ENCODE results near the gene FAF2. TPM values are rescaled to one million over a fixed set of nuclear protein-coding genes. Genes with fewer than 3 reads are reported as not detected.
A peak's percentile ranks its signal among the peaks of the same experiment; 100 is the strongest.
"Not testable (repeated sequence)": the region's sequence is repeated elsewhere in the genome, so short reads cannot be mapped to it uniquely, and the experiment has no call there.

Gene FAF2
- total RNA-seq, 1 donor from 2014 or later, result 47.8 TPM

DNA sequence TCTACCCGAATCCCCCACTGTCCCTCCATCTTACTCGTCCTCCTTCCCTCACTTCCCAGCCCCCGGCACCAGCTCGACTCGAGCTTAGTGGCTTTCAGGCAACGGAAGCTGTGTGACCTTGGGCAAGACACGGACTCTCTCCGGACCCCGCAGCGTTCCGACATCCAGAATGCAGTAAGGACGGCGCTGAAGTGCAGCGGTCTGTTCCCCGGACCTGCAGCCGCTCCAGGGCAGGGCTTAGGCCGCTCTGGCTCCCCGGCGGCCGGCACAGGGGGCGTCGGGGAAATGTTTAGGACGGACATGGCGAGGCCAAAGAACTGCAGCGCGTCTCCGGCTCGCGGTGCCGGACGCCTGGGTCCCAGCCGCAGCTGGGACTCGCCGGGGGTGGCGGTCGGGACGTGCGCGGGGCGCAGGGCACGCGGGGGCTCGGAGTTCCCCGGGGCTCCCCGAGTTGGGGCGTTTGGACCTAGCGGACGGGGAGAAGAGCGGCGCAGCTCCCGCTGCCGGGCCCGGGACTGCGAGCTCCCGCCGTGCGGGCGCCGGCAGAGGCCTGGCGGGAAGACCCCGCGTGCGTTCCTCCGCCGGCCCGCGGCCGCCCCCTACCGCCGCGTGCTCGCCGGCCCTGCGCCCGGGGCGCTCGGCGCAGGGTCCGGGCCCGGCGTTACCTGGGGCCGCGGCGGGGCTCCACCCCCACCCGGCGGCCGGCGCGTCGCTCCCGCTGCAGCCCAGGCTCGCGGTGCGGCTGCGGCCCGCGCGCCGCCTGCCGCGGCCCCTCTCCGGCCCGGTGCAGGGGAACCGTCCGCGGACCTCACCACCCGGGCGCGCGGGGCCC is 94.6 kb downstream of the FAF2 start:
- no peak for DNase-seq (ENCODE audit: low read depth)

DNA sequence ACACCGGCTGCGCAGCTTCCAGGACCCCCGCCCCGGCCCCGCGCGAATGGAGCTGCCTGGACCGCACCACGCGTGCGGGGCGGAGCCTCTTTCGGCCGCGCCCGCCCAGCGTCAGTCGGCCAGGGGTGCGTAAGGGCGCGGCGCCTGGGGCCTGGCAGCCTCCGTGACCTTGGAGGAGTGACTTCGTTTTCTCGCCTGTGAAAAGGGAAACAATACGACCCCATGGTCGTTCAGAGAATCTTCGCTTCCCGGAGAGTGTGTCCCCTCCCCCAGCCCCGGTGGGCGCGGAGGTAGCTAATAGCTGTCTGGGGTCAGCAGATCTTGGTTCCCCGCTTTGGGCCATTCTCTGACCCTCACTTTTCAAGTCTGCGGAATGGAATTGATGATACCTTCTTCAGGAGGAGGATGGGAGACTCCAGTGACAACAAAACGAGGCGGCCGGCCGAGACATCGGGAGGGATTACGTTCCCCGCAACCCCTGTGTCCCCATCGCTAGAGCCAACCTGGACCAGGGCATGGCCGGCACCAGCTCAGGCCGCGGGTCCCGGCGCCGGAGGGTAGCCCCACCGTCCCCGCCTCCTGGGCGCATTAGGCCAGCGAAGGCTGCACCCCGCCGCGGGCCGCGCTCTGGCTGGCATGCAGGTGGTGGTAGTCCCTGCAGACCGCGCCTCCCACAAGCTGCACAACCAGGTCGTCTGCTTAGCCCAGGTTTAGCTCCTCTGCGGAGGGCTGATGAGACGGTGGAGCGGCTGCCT is 95.4 kb downstream of the FAF2 start:
- DNase-seq (ENCODE audit: low read depth), result peak; percentile 29

DNA sequence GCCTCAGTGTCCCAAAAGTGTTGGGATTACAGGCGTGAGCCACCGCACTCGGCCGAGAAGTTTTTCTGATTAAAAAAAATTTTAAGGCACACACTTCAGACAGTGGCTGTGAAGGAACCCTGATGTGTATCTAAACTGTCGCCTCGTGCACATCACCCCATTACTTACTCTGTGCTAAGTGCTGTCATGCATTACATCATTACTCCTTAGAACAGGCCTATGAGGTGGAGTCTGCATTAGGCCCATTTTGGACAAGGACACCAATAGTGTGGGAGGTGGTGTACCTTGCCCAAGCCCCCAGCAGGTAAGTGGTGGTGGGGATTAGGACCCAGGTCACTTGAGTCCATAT is 97.2 kb downstream of the FAF2 start:
- no peak for DNase-seq (ENCODE audit: low read depth)

DNA sequence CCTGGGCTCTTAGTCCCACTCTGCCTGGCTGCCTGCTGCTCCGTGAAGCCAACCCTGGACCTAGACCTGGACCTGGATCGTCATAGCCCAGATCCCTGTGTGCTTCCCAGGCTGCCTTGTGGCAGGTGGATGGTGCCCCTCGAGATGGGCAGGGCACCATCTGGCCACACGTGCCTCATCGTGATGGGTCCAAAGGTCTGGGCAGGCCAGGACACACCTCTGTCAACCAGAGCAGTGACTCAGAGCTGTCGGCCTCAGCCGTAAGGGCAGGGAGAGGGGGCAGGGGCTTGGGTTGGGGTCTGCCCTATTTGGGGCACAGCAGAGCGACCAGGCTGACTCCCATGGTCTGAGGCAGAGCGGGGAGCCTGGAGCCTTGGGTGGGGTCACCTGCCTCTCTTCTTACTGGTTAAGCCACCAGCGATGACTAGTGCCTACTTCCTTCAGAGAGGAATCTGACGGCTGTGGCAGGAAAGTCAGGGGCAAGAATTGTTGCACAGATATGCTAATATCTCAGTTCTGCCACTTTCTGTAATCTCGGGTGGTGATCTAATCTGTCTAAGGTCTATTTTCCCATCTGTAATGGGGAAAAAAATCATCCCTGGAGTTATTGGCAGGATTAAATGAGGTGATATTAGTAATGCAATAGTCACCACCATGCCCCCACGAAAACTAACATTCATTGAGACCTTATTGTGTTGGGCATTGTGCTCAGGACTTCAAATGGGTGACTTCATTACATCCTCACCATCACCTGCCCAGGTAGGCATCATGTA is 97.7 kb downstream of the FAF2 start:
- DNase-seq (ENCODE audit: low read depth), result no peak

DNA sequence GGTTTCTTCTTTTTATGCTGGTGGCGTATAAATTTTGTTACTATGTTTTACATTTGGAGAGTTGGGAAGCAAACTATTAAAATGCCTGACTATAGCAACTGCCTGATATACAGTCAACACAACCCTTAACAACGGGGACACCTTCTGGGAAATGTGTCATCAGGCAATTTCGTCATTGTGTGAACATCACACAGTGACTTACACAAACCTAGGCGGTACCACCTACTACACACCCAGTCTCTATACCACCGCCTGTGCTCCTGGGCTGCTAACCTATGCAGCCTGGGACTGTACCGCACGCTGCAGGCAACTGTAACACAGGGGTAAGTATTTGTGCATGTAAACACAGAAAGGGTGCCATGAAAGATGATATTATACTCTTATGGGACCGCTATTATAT is 99.6 kb downstream of the FAF2 start:
- peak; percentile 71 for DNase-seq (ENCODE audit: low read depth)

DNA sequence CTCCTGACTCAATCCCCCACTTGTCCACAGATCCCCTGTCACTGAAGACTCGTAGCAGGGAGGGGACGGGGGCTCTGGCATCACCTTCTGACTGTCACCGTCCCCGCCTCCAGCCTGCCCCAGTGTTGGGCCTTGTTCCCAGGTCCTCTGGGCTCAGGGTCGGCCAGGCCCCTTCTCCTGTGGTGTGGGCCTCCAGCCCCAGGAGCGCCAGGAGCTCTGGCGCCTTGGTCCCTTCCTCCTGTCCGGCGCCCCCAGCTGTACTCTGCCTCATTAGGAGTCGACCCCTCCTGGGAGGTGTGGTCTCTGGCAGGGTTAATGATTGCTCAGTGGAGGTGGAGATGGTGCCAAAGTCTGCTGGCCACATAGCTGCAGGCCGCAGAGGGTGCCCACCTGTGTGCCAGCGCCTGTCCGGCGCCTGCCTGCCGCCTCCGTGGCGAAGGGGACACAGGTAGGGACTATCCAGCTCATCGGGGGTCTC is 100.8 kb downstream of the FAF2 start, which contains the start of gene CDHR2:
Gene CDHR2 (plus strand): TSS at position 376 of the 478 bp plus-strand sequence. CDS start 16,011 bp downstream, outside the sequence.
- DNase-seq (ENCODE audit: low read depth), result no peak

DNA sequence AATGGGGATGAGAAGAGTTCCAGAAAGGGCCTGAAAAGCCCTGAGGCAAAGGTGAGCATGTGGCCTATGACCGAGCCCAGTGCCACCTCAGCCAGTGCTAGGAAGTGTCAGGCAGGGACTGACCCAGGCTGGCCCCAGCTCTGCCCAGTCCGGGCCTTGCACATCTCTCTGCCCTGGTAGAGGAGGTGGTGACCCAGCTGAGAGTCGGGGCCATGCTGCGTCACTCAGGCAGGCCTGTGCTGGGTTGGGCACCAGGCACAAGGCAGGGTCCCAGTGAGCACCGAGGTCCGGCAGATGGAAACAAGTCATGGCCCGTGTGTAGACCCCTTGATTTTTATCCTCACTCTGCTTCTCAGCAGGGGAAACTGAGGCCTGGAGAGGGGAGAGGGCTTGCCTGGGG is 101.7 kb downstream of the FAF2 start:
- no peak for DNase-seq (ENCODE audit: low read depth)

DNA sequence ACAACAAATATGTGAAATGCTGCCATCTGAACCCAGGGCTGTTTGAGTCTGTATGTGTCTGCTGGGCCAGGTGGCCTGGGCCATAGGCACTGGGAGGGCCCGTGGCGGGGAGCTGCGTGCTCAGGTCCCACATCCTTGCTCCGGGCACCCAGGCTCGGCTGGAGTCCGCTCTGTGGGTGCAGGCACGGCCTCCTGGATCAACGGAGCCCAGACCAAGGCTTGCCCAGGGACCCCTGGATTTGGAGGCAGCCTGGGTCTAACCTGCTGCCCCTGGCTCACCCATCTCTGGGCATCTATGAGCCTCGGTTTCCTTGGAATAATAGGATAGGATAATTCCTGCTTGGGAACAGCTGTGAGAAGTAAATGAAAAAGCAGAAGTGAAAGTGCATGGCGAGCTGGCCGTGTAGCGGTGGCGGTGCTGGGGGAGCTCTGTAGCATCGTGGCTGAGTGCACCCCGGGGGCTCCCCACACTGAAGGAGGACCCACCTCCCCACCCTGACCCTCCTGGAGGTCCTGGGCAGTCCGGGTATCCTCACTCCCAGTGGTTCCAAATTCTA is 102.2 kb downstream of the FAF2 start:
- no peak for DNase-seq (ENCODE audit: low read depth)

DNA sequence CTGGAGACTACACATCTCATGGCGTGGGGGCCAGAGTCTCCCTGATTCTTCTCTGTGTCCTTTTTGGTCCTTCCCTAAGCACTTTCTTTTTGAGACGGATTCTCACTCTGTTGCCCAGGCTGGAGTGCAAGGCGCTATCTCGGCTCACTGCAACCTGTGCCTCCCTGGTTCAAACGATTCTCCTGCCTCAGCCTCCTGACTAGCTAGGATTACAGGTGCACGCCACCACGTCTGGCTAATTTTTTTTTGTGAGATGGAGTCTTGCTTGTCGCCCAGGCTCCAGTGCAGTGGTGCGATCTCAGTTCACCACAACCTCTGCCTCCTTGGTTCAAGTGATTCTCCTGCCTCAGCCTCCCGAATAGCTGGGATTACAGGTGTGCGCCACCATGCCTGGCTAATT is 102.8 kb downstream of the FAF2 start:
- DNase-seq (ENCODE audit: low read depth), result not testable (repeated sequence)

DNA sequence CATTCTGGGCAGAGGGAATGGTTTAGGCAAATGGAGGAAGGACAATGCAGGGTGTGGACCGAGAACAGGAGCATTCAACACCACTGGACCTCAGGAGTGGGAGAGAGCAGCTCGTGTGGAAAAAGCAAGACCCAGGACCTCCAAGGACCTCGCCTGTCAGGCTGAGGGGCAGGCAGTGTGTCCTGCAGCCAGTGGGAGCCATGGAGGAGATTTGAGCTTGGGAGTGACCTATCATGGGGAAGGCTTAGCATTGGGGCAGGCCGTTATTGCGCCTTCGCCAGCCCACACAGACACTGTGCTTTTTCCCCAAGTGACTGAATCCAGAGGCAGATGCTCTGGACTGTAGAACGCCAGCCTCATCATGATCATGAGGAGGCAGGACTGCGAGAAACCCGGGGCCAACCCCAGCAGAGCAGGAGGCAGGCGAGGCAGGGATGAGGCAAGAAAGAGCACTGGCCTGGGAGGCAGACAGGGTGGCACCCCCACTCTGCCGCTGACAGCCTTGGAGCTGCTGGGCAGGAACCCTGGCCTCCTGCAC is 104.2 kb downstream of the FAF2 start:
- DNase-seq (ENCODE audit: low read depth), result no peak

DNA sequence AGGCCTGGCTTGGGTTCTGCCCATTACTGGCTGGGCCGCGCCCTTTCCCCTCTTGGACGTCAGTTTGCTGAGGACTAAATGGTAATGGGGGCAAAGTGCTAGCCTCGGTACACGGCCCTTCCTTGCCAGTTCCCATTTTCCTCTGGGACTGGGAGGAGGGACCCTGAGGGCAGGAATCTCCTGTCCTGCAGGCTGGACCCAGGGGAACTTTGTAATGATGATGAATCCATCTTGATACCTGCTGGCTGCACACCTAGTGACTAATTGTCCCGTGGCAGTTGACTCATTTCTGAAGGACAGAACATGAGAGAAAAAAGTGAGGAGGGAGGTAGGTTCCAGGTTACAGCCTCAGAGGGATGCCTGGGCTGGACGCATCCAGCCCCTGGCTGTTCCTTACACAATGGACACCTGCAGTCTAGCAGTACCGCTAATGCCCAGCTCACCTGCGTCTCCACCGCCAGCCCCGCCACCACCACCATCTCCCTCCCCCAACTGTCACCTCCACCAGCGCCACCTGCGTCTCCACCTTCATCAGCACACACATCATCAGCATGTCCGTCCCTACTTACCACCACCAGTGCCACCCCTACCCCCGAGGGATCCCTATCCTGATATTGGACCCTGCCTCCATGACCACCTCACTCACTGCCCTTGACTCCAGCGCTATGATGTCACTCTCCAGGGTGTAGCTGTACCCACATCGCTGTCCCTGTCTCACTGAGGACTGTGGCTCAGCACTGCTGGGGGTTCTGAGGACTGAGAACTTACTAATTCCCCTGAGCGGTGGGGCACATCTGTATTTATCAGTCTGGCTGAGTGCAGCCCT is 105.3 kb downstream of the FAF2 start:
- DNase-seq (ENCODE audit: low read depth), result peak; percentile 71

DNA sequence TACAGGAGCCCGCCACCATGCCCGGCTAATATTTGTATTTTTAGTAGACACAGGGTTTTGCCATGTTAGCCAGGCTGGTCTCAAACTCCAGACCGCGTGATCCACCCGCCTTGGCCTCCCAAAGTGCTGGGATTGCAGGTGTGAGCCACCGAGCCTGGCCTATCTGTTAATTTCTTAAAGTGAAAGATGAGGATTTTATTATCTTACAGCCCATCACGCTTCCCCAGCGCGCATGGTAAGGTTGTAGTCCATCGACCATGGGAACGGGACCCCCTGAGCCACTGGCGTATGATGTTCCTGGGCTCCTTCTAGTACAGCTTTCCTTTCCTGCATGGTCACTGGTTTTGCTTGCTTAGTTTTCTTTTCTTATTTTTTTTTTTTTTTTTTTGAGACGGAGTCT is 109.7 kb downstream of the FAF2 start:
- DNase-seq (ENCODE audit: low read depth), result no peak

Other genes starting within 250 kb of the FAF2 start
- gene SIMC1, start 210.0 kb upstream of the FAF2 start, total RNA-seq, result 2.3 and 7.0 TPM in 2 replicates
- gene KIAA1191, start 86.6 kb upstream of the FAF2 start, total RNA-seq, result 101 TPM in 2 replicates
- 4.2 and 20.2 TPM in 2 replicates for gene ARL10, start 82.9 kb upstream of the FAF2 start, total RNA-seq
- 10.5 and 11.6 TPM in 2 replicates for gene NOP16, start 59.8 kb upstream of the FAF2 start, total RNA-seq
- 27.3 and 47.8 TPM in 2 replicates for gene HIGD2A, start 59.6 kb upstream of the FAF2 start, total RNA-seq
- 77.4 and 146 TPM in 2 replicates for gene CLTB, start 31.8 kb upstream of the FAF2 start, total RNA-seq
- gene RNF44, start 89.0 kb downstream of the FAF2 start, total RNA-seq, result 2.3 and 13.6 TPM in 2 replicates
- not detected in 2 replicates for gene CDHR2, start 101.0 kb downstream of the FAF2 start, total RNA-seq
- gene GPRIN1, start 161.8 kb downstream of the FAF2 start, total RNA-seq, result 13.2 and 15.3 TPM in 2 replicates
- not detected in 2 replicates for gene SNCB, start 182.1 kb downstream of the FAF2 start, total RNA-seq
- gene EIF4E1B, start 182.3 kb downstream of the FAF2 start, total RNA-seq, result not detected in 2 replicates
- gene TSPAN17, start 199.1 kb downstream of the FAF2 start, total RNA-seq, result 38.5 and 43.8 TPM in 2 replicates

All from renal cortical epithelial cell (primary cell).